SK-N-SH treated with all-trans-retinoic acid at 6 μM for 48 hours (cell line): Measurements from ENCODE around the gene MAP2.

ENCODE experiments used
- ATAC-seq: fragments of 200-7000 bp; cut with Tn5 transposase; 3 replicates; pipeline ENCODE4 v1.9.1; 2020; ENCODE audit warnings: mild to moderate bottlenecking, moderate library complexity
- ARNTL ChIP-seq: fragments of 450-650 bp; formaldehyde crosslinking; IDR thresholded peaks from 2 replicates; pipeline ENCODE4 v1.5.0; 2020; ENCODE audit warnings: low read depth, mild to moderate bottlenecking, moderate library complexity, borderline replicate concordance
- BACH2 ChIP-seq: fragments of 250-450 bp; sonication (Bioruptor Pico); IDR thresholded peaks from 2 replicates; pipeline ENCODE4 v1.9.0; 2021; ENCODE audit warnings: mild to moderate bottlenecking, borderline replicate concordance
- CREB5 ChIP-seq: fragments of 250-450 bp; sonication (Bioruptor Pico); IDR thresholded peaks from 2 replicates; pipeline ENCODE4 v1.5.1; 2020; ENCODE audit warnings: low read depth, mild to moderate bottlenecking, moderate library complexity
- CSDC2 ChIP-seq: fragments of 250-450 bp; sonication (Bioruptor Pico); IDR thresholded peaks from 2 replicates; pipeline ENCODE4 v1.5.0; 2020; ENCODE audit warnings: mild to moderate bottlenecking, moderate library complexity
- CSRNP3 ChIP-seq: fragments of 250-450 bp; sonication (Bioruptor Pico); IDR thresholded peaks from 2 replicates; pipeline ENCODE4 v1.5.1; 2021; ENCODE audit warnings: mild to moderate bottlenecking, moderate library complexity
- ESRRG ChIP-seq: fragments of 250-450 bp; sonication (Bioruptor Pico); IDR thresholded peaks from 2 replicates; pipeline ENCODE4 v1.6.1; 2021; ENCODE audit warnings: mild to moderate bottlenecking
- ISL1 ChIP-seq: fragments of 250-450 bp; sonication (Bioruptor Pico); IDR thresholded peaks from 2 replicates; pipeline ENCODE4 v2.1.2; 2022; ENCODE audit warnings: mild to moderate bottlenecking, moderate library complexity
- OSR1 ChIP-seq: fragments of 250-450 bp; sonication (Bioruptor Pico); IDR thresholded peaks from 2 replicates; pipeline ENCODE4 v1.8.0; 2022; ENCODE audit warnings: moderate library complexity, mild to moderate bottlenecking, inconsistent platforms
- PATZ1 ChIP-seq: fragments of 250-450 bp; sonication (Bioruptor Pico); IDR thresholded peaks from 2 replicates; pipeline ENCODE4 v1.8.0; 2020; ENCODE audit warnings: mild to moderate bottlenecking, moderate library complexity, borderline replicate concordance
- POU6F1 ChIP-seq: fragments of 250-450 bp; sonication (Bioruptor Pico); IDR thresholded peaks from 2 replicates; pipeline ENCODE4 v1.8.0; 2021; ENCODE audit warnings: low read depth, mild to moderate bottlenecking, moderate library complexity, borderline replicate concordance
- PPARA ChIP-seq: fragments of 250-450 bp; sonication (Bioruptor Pico); IDR thresholded peaks from 2 replicates; pipeline ENCODE4 v1.5.0; 2020; ENCODE audit warnings: mild to moderate bottlenecking, borderline replicate concordance
- RARB ChIP-seq: fragments of 250-450 bp; sonication (Bioruptor Pico); IDR thresholded peaks from 2 replicates; pipeline ENCODE4 v1.8.0; 2021; ENCODE audit warnings: mild to moderate bottlenecking, moderate library complexity
- SNAI2 ChIP-seq: fragments of 250-450 bp; sonication (Bioruptor Pico); IDR thresholded peaks from 2 replicates; pipeline ENCODE4 v1.5.0; 2020; ENCODE audit warnings: mild to moderate bottlenecking, moderate library complexity
- TCF4 ChIP-seq: fragments of 250-450 bp; sonication (Bioruptor Pico); IDR thresholded peaks from 2 replicates; pipeline ENCODE4 v1.8.0; 2021; ENCODE audit warnings: mild to moderate bottlenecking, moderate library complexity, borderline replicate concordance
- TOX ChIP-seq: fragments of 250-450 bp; sonication (Bioruptor Pico); IDR thresholded peaks from 2 replicates; pipeline ENCODE4 v1.8.0; 2021; ENCODE audit warnings: mild to moderate bottlenecking, moderate library complexity, borderline replicate concordance
- TSHZ2 ChIP-seq: fragments of 250-450 bp; sonication (Bioruptor Pico); IDR thresholded peaks from 2 replicates; pipeline ENCODE4 v1.5.0; 2020; ENCODE audit warnings: mild to moderate bottlenecking, moderate library complexity
- ZFP3 ChIP-seq: fragments of 250-450 bp; sonication (Bioruptor Pico); IDR thresholded peaks from 2 replicates; pipeline ENCODE4 v1.5.0; 2020; ENCODE audit warnings: mild to moderate bottlenecking, moderate library complexity
- ZFP30 ChIP-seq: fragments of 450-650 bp; formaldehyde crosslinking; IDR thresholded peaks from 2 replicates; pipeline ENCODE4 v1.5.0; 2022; ENCODE audit warnings: mild to moderate bottlenecking, moderate library complexity
- ZNF70 ChIP-seq: fragments of 450-650 bp; formaldehyde crosslinking; IDR thresholded peaks from 2 replicates; pipeline ENCODE4 v1.5.0; 2020; ENCODE audit warnings: mild to moderate bottlenecking, moderate library complexity
- ZNF8 ChIP-seq: fragments of 450-650 bp; formaldehyde crosslinking; IDR thresholded peaks from 2 replicates; pipeline ENCODE4 v1.5.0; 2020; ENCODE audit warnings: mild to moderate bottlenecking, moderate library complexity

The MAP2 gene

GRCh38 chr2:209390839-209391238, 33.0 kb upstream of the MAP2 start:
- no peak for ATAC-seq
- TF ChIP-seq BACH2 (CRISPR knock-in tag) (no peak), PPARA (CRISPR knock-in tag) (no peak), CSDC2 (CRISPR knock-in tag) (no peak), ZNF70 (CRISPR knock-in tag) (no peak), PATZ1 (no peak), POU6F1 (CRISPR knock-in tag) (no peak), CREB5 (no peak), SNAI2 (CRISPR knock-in tag) (no peak), CSRNP3 (CRISPR knock-in tag) (no peak), ESRRG (no peak), ZNF8 (CRISPR knock-in tag) (no peak), OSR1 (no peak), ARNTL (CRISPR knock-in tag) (no peak), ZFP30 (no peak), TSHZ2 (CRISPR knock-in tag) (no peak), TOX (CRISPR knock-in tag) (no peak)

GRCh38 chr2:209391776-209392401, 32.0 kb upstream of the MAP2 start:
- TF ChIP-seq ISL1 (CRISPR knock-in tag), result peak; percentile 59
- no peak for TF ChIP-seq CSDC2 (CRISPR knock-in tag)
- ATAC-seq, result peak; percentile 91

- ATAC-seq, result no peak
Measured at GRCh38 chr2:209395229-209395628, 28.6 kb upstream of the MAP2 start.

More at GRCh38 chr2:209395229-209395628, 28.6 kb upstream of the MAP2 start:
- TF ChIP-seq ZFP3 (CRISPR knock-in tag) (no peak), ZNF8 (CRISPR knock-in tag) (no peak), BACH2 (CRISPR knock-in tag) (no peak), RARB (no peak), OSR1 (no peak), TCF4 (no peak), SNAI2 (CRISPR knock-in tag) (no peak), PATZ1 (no peak)
